ENCODE measurements around the gene ABCC1.

- no peak for TF ChIP-seq CTCF (conservative IDR thresholded peaks at IDR 0.05 in 1 of 2, IDR thresholded peaks at IDR 0.05 in 1 of 2; ENCODE audit: low read depth in 1 of 2, low read length in 2 of 2)
- no peak for TF ChIP-seq EZH2 (IDR thresholded peaks at IDR 0.05; ENCODE audit: low read length, missing control alignments)
Measured at GRCh38 chr16:16155234-16155633, 205.8 kb downstream of the ABCC1 start.
